ENCODE results near the gene CALCOCO1.

Gene CALCOCO1

GRCh38 chr12:53712059-53712643 lies 15.1 kb downstream of the CALCOCO1 start:
- Histone ChIP-seq H3K4me1 (ENCODE audit: insufficient read depth, low read length) (no peaks in the 10 kb centered on the region), H3K9me3 (ENCODE audit: insufficient read depth, low read depth, low read length) (no peaks in the 10 kb centered on the region), H3K27ac (ENCODE audit: low read depth, low read length) (no peak overlapping the region), H3K4me3 (ENCODE audit: low read length) (no peak overlapping the region), H3K9ac (ENCODE audit: low read depth, low read length) (no peak overlapping the region; the same call in 1 of the 2 replicates), H3K27me3 (ENCODE audit: insufficient read depth, low read length) (peaks cover 9% of the 10 kb centered on the region), H3K36me3 (ENCODE audit: insufficient read depth, low read length) (no peaks in the 10 kb centered on the region)
- WGBS = 78% methylated on average over 8 of the region's 8 CpGs

- WGBS = 75% methylated on average over 5 of the region's 6 CpGs
- Histone ChIP-seq H3K4me3 (ENCODE audit: low read length) (no peak overlapping the region), H3K27me3 (ENCODE audit: insufficient read depth, low read length) (peaks cover 14% of the 10 kb centered on the region), H3K9me3 (ENCODE audit: insufficient read depth, low read depth, low read length) (no peaks in the 10 kb centered on the region), H3K4me1 (ENCODE audit: insufficient read depth, low read length) (no peaks in the 10 kb centered on the region), H3K27ac (ENCODE audit: low read depth, low read length) (no peak overlapping the region), H3K9ac (ENCODE audit: low read depth, low read length) (no peak overlapping the region), H3K36me3 (ENCODE audit: insufficient read depth, low read length) (no peaks in the 10 kb centered on the region)
Measured at GRCh38 chr12:53710091-53710490, 17.2 kb downstream of the CALCOCO1 start.

- WGBS = 90% methylated on average over 3 of the region's 4 CpGs
- Histone ChIP-seq H3K27me3 (ENCODE audit: insufficient read depth, low read length) (peaks cover 14% of the 10 kb centered on the region), H3K27ac (ENCODE audit: low read depth, low read length) (no peak overlapping the region), H3K36me3 (ENCODE audit: insufficient read depth, low read length) (no peaks in the 10 kb centered on the region), H3K9ac (ENCODE audit: low read depth, low read length) (no peak overlapping the region), H3K4me1 (ENCODE audit: insufficient read depth, low read length) (no peaks in the 10 kb centered on the region), H3K4me3 (ENCODE audit: low read length) (no peak overlapping the region), H3K9me3 (ENCODE audit: insufficient read depth, low read depth, low read length) (no peaks in the 10 kb centered on the region)
Measured at GRCh38 chr12:53709671-53710070, 17.6 kb downstream of the CALCOCO1 start.

GRCh38 chr12:53706080-53706479 lies 21.2 kb downstream of the CALCOCO1 start:
- Histone ChIP-seq H3K4me3 (ENCODE audit: low read length) (no peak overlapping the region), H3K9ac (ENCODE audit: low read depth, low read length) (no peak overlapping the region), H3K27me3 (ENCODE audit: insufficient read depth, low read length) (peaks cover 27% of the 10 kb centered on the region), H3K4me1 (ENCODE audit: insufficient read depth, low read length) (no peaks in the 10 kb centered on the region), H3K27ac (ENCODE audit: low read depth, low read length) (no peak overlapping the region), H3K36me3 (ENCODE audit: insufficient read depth, low read length) (no peaks in the 10 kb centered on the region), H3K9me3 (ENCODE audit: insufficient read depth, low read depth, low read length) (no peaks in the 10 kb centered on the region)
- 86% methylated on average over 1 of the region's 1 CpG for WGBS

- Histone ChIP-seq H3K27ac (ENCODE audit: low read depth, low read length) (no peak overlapping the region), H3K4me3 (ENCODE audit: low read length) (no peak overlapping the region), H3K27me3 (ENCODE audit: insufficient read depth, low read length) (peaks cover 44% of the 10 kb centered on the region), H3K9ac (ENCODE audit: low read depth, low read length) (no peak overlapping the region), H3K36me3 (ENCODE audit: insufficient read depth, low read length) (no peaks in the 10 kb centered on the region), H3K4me1 (ENCODE audit: insufficient read depth, low read length) (no peaks in the 10 kb centered on the region), H3K9me3 (ENCODE audit: insufficient read depth, low read depth, low read length) (no peaks in the 10 kb centered on the region)
- 82% methylated on average over 4 of the region's 4 CpGs for WGBS
Measured at GRCh38 chr12:53703756-53704155, 23.5 kb downstream of the CALCOCO1 start.

- Histone ChIP-seq H3K27me3 (ENCODE audit: insufficient read depth, low read length) (peaks cover 61% of the 10 kb centered on the region), H3K36me3 (ENCODE audit: insufficient read depth, low read length) (no peaks in the 10 kb centered on the region), H3K4me3 (ENCODE audit: low read length) (no peak overlapping the region), H3K9me3 (ENCODE audit: insufficient read depth, low read depth, low read length) (no peaks in the 10 kb centered on the region), H3K9ac (ENCODE audit: low read depth, low read length) (no peak overlapping the region), H3K27ac (ENCODE audit: low read depth, low read length) (no peak overlapping the region), H3K4me1 (ENCODE audit: insufficient read depth, low read length) (peaks cover 4% of the 10 kb centered on the region; the same call in 1 of the 2 replicates)
- WGBS = 3% methylated on average over 8 of the region's 8 CpGs
Measured at GRCh38 chr12:53701518-53702264, 25.6 kb downstream of the CALCOCO1 start.

GRCh38 chr12:53700567-53700966 lies 26.7 kb downstream of the CALCOCO1 start:
- Histone ChIP-seq H3K9ac (ENCODE audit: low read depth, low read length) (no peak overlapping the region), H3K36me3 (ENCODE audit: insufficient read depth, low read length) (no peaks in the 10 kb centered on the region), H3K27me3 (ENCODE audit: insufficient read depth, low read length) (peaks cover 64% of the 10 kb centered on the region), H3K9me3 (ENCODE audit: insufficient read depth, low read depth, low read length) (no peaks in the 10 kb centered on the region), H3K4me3 (ENCODE audit: low read length) (no peak overlapping the region), H3K27ac (ENCODE audit: low read depth, low read length) (no peak overlapping the region), H3K4me1 (ENCODE audit: insufficient read depth, low read length) (peaks cover 12% of the 10 kb centered on the region)
- WGBS = 62% methylated on average over 5 of the region's 6 CpGs

GRCh38 chr12:53699678-53700025 lies 27.6 kb downstream of the CALCOCO1 start:
- Histone ChIP-seq H3K4me1 (ENCODE audit: insufficient read depth, low read length) (peaks cover 17% of the 10 kb centered on the region), H3K4me3 (ENCODE audit: low read length) (no peak overlapping the region), H3K9ac (ENCODE audit: low read depth, low read length) (no peak overlapping the region), H3K27ac (ENCODE audit: low read depth, low read length) (no peak overlapping the region), H3K9me3 (ENCODE audit: insufficient read depth, low read depth, low read length) (no peaks in the 10 kb centered on the region), H3K36me3 (ENCODE audit: insufficient read depth, low read length) (no peaks in the 10 kb centered on the region), H3K27me3 (ENCODE audit: insufficient read depth, low read length) (peaks cover 73% of the 10 kb centered on the region)
- 82% methylated on average over 5 of the region's 5 CpGs for WGBS

- Histone ChIP-seq H3K9me3 (ENCODE audit: insufficient read depth, low read depth, low read length) (no peaks in the 10 kb centered on the region), H3K27ac (ENCODE audit: low read depth, low read length) (no peak overlapping the region), H3K4me1 (ENCODE audit: insufficient read depth, low read length) (peaks cover 23% of the 10 kb centered on the region), H3K9ac (ENCODE audit: low read depth, low read length) (no peak overlapping the region), H3K4me3 (ENCODE audit: low read length) (no peak overlapping the region), H3K36me3 (ENCODE audit: insufficient read depth, low read length) (no peaks in the 10 kb centered on the region), H3K27me3 (ENCODE audit: insufficient read depth, low read length) (peaks cover 79% of the 10 kb centered on the region)
- 81% methylated on average over 2 of the region's 3 CpGs for WGBS
Measured at GRCh38 chr12:53698948-53699677, 28.1 kb downstream of the CALCOCO1 start.

- Histone ChIP-seq H3K9ac (ENCODE audit: low read depth, low read length) (no peak overlapping the region), H3K4me1 (ENCODE audit: insufficient read depth, low read length) (peaks cover 24% of the 10 kb centered on the region), H3K4me3 (ENCODE audit: low read length) (peak overlapping the region; percentile 51), H3K27ac (ENCODE audit: low read depth, low read length) (no peak overlapping the region), H3K27me3 (ENCODE audit: insufficient read depth, low read length) (peaks cover 80% of the 10 kb centered on the region), H3K9me3 (ENCODE audit: insufficient read depth, low read depth, low read length) (no peaks in the 10 kb centered on the region), H3K36me3 (ENCODE audit: insufficient read depth, low read length) (no peaks in the 10 kb centered on the region)
- WGBS = 47% methylated on average over 21 of the region's 24 CpGs
Measured at GRCh38 chr12:53696655-53697331, 30.5 kb downstream of the CALCOCO1 start.

GRCh38 chr12:53696285-53696654 lies 31.0 kb downstream of the CALCOCO1 start:
- Histone ChIP-seq H3K27ac (ENCODE audit: low read depth, low read length) (no peak overlapping the region), H3K9ac (ENCODE audit: low read depth, low read length) (no peak overlapping the region), H3K36me3 (ENCODE audit: insufficient read depth, low read length) (no peaks in the 10 kb centered on the region)

More at GRCh38 chr12:53696285-53696654, 31.0 kb downstream of the CALCOCO1 start:
- Histone ChIP-seq H3K9me3 (ENCODE audit: insufficient read depth, low read depth, low read length) (no peaks in the 10 kb centered on the region), H3K4me1 (ENCODE audit: insufficient read depth, low read length) (peaks cover 24% of the 10 kb centered on the region), H3K27me3 (ENCODE audit: insufficient read depth, low read length) (peaks cover 75% of the 10 kb centered on the region), H3K4me3 (ENCODE audit: low read length) (peak overlapping the region; percentile 52)
- 1% methylated on average over 11 of the region's 11 CpGs for WGBS
